NCI-H187 (cell line): ENCODE data around the gene CCDC38.

ENCODE experiments used
- DNase-seq, 2 experiments: peaks; one replicate each; lab custom pipeline; 2025; lab: John Stamatoyannopoulos, UW

Gene CCDC38

GRCh38 chr12:95836185-95836609 is 106.2 kb downstream of the CCDC38 start:
- no peak for DNase-seq

- DNase-seq = no peak
Observed at GRCh38 chr12:95834572-95834971, 107.8 kb downstream of the CCDC38 start.

GRCh38 chr12:95830335-95831089 is 111.9 kb downstream of the CCDC38 start:
- DNase-seq = no peak

GRCh38 chr12:95829395-95829794 is 113.0 kb downstream of the CCDC38 start:
- DNase-seq = no peak

GRCh38 chr12:95820096-95820703 is 122.2 kb downstream of the CCDC38 start:
- DNase-seq = no peak
